Right lobe of liver (tissue), 4 donors: ENCODE measurements around the gene R3HDM2.

ENCODE experiments used
- POLR2A ChIP-seq: fragments of 450-650 bp; IDR thresholded peaks from one replicate; pipeline ENCODE4 v1.6.1; 2017; ENCODE audit warnings: antibody characterized with exemption, mild to moderate bottlenecking
- TF ChIP-seq, protein P1 (sequence below), 4 donors: fragments of 200-600 bp in 3 of 4; fragments of 450-650 bp in 1 of 4; IDR thresholded peaks; one replicate each; pipeline versions ENCODE4 v1.5.1 to v1.8.0; 2016 to 2022; ENCODE audit warnings: antibody characterized with exemption in 4 of 4, mild to moderate bottlenecking in 2 of 4
- donor health status: DM: no; HTN: no; CAD: no.
- donor health status: DM: no; HTN: no; CAD: no.
- donor health status: DM: no; HTN: yes; CAD: no.

DNA sequence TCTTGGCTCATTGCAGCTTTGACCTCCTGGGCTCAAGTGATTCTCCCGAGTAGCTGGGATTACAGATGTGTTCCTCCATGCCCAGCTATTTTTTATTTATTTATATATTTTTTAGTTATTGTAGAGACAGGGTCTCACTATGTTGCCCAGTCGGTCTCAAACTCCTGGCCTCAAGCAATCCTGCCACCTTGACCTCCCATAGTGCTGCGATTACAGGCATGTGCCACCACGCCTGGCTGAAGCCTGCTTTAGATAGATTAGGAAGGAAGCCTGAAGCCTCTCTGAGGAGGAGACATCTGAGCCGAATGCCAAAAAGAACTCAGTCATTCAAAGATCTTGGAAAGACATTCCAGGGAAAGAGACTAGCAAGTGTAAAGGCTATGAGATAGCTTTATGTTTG is 13.9 kb upstream of the R3HDM2 start:
- TF ChIP-seq, protein P1, sequence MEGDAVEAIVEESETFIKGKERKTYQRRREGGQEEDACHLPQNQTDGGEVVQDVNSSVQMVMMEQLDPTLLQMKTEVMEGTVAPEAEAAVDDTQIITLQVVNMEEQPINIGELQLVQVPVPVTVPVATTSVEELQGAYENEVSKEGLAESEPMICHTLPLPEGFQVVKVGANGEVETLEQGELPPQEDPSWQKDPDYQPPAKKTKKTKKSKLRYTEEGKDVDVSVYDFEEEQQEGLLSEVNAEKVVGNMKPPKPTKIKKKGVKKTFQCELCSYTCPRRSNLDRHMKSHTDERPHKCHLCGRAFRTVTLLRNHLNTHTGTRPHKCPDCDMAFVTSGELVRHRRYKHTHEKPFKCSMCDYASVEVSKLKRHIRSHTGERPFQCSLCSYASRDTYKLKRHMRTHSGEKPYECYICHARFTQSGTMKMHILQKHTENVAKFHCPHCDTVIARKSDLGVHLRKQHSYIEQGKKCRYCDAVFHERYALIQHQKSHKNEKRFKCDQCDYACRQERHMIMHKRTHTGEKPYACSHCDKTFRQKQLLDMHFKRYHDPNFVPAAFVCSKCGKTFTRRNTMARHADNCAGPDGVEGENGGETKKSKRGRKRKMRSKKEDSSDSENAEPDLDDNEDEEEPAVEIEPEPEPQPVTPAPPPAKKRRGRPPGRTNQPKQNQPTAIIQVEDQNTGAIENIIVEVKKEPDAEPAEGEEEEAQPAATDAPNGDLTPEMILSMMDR (IDR thresholded peaks at IDR 0.05) = no peak
- no peak for TF ChIP-seq POLR2A
